Gastrocnemius medialis (tissue), 4 donors: ENCODE results near the gene AP1S3.

ENCODE experiments used
- POLR2A ChIP-seq, 2 donors: fragments of 450-650 bp; IDR thresholded peaks; one replicate each; pipeline ENCODE4 v1.6.1; 2017; ENCODE audit warnings: antibody characterized with exemption in 2 of 2, mild to moderate bottlenecking in 2 of 2, moderate library complexity in 2 of 2
- TF ChIP-seq, protein P1 (sequence below), 5 experiments: fragments of 450-650 bp in 3 of 5; fragments of 200-600 bp in 2 of 5; sonication (generic) in 2 of 5; IDR thresholded peaks in 4 of 5; conservative IDR thresholded peaks in 1 of 5; 1 replicate in 4 of 5; 2 replicates in 1 of 5; pipeline ENCODE4 v1.5.1; 2016 to 2019; ENCODE audit warnings: antibody characterized with exemption in 5 of 5, mild to moderate bottlenecking in 3 of 5, moderate library complexity in 3 of 5

DNA sequence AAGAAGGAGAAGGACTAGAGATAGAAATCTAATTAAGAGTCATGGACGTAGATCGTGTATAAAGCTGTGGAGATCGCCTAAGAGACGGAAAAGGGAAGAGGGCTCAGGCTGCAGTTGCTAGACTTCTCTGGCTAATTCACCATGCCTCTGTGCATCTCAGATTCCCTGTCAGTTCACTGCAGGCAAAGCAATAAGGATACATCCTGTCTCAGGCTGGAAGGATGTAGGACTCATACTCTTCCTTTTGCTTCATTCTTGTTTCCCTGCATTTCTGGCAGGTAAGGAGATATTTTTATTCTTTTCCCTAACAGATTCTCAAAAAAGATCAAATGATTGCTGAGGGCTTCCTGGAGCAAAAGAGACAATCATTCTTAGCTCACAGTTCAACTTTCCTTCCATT is 112.5 kb downstream of the AP1S3 start:
- TF ChIP-seq POLR2A (IDR thresholded peaks at IDR 0.05) = no peak
- TF ChIP-seq, protein P1, sequence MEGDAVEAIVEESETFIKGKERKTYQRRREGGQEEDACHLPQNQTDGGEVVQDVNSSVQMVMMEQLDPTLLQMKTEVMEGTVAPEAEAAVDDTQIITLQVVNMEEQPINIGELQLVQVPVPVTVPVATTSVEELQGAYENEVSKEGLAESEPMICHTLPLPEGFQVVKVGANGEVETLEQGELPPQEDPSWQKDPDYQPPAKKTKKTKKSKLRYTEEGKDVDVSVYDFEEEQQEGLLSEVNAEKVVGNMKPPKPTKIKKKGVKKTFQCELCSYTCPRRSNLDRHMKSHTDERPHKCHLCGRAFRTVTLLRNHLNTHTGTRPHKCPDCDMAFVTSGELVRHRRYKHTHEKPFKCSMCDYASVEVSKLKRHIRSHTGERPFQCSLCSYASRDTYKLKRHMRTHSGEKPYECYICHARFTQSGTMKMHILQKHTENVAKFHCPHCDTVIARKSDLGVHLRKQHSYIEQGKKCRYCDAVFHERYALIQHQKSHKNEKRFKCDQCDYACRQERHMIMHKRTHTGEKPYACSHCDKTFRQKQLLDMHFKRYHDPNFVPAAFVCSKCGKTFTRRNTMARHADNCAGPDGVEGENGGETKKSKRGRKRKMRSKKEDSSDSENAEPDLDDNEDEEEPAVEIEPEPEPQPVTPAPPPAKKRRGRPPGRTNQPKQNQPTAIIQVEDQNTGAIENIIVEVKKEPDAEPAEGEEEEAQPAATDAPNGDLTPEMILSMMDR (IDR thresholded peaks at IDR 0.05 in 4 of 5, conservative IDR thresholded peaks at IDR 0.05 in 1 of 5) = no peak
